AG04450 (cell line): Measurements from ENCODE around the gene TBC1D3I. TPM values are rescaled to one million over a fixed set of nuclear protein-coding genes. Genes with fewer than 3 reads are reported as not detected.
"Not testable (repeated sequence)": the region's sequence is repeated elsewhere in the genome, so short reads cannot be mapped to it uniquely, and the experiment has no call there.

ENCODE experiments used
- CTCF ChIA-PET: fragments of 300-600, 350-600 bp; formaldehyde crosslinking; extraction: SDS; loops from one replicate; lab custom pipeline; 2022; ENCODE audit warnings: antibody characterized with exemption, inconsistent platforms; lab: Charles Lee
- POLR2A ChIA-PET: fragments of 350-600 bp; formaldehyde crosslinking; extraction: SDS; loops from one replicate; lab custom pipeline; 2021; ENCODE audit warnings: antibody characterized with exemption, inconsistent platforms; lab: Yijun Ruan, JAX
- DNase-seq: peaks from one replicate; pipeline ENCODE4 v3.0.0-alpha.2; 2011; ENCODE audit warnings: low read depth, low spot score
- H3K27ac ChIP-seq: one replicate; pipeline ENCODE4 v1.5.1; 2012; ENCODE audit warnings: low read depth, low read length, control low read depth
- H3K27me3 ChIP-seq: one replicate; pipeline ENCODE4 v1.6.0; 2012; ENCODE audit warnings: low read length; ENCODE audit not compliant: control insufficient read depth, insufficient read depth
- H3K4me3 ChIP-seq: 2 replicates; pipeline ENCODE4 v1.5.1; 2011; ENCODE audit warnings: mild to moderate bottlenecking, low read depth, low read length, control low read depth
- H3K9me3 ChIP-seq: 2 replicates; pipeline ENCODE4 v1.5.1; 2012; ENCODE audit warnings: low read length; ENCODE audit not compliant: control insufficient read depth, insufficient read depth
- polyA minus RNA-seq: library from RNA; depleted of rRNA, polyadenylated mRNA; stranded (reverse); fragments of >200 nt; gene quantifications from 2 replicates; pipeline ENCODE4 v1.2.3, GENCODE V29; 2011; rRNA and poly(A)+ RNA removed
- polyA plus RNA-seq: library from polyadenylated mRNA; depleted of rRNA; stranded (reverse); fragments of >200 nt; gene quantifications from 2 replicates; pipeline ENCODE4 v1.2.3, GENCODE V29; 2011; rRNA removed

The TBC1D3I gene
- polyA plus RNA-seq (0.10 and 0.19 TPM in 2 replicates), polyA minus RNA-seq (not detected in 2 replicates)

- H3K27ac ChIP-seq, H3K27me3 ChIP-seq, POLR2A ChIA-PET, CTCF ChIA-PET, DNase-seq, H3K9me3 ChIP-seq, H3K4me3 ChIP-seq: not testable (repeated sequence)
These were observed at the start of gene TBC1D3I for GRCh38 chr17:36264470-36264869. Gene TBC1D3I (minus strand): TSS chr17:36264570. CDS start chr17:36262985, 1,585 bp downstream.

DNA sequence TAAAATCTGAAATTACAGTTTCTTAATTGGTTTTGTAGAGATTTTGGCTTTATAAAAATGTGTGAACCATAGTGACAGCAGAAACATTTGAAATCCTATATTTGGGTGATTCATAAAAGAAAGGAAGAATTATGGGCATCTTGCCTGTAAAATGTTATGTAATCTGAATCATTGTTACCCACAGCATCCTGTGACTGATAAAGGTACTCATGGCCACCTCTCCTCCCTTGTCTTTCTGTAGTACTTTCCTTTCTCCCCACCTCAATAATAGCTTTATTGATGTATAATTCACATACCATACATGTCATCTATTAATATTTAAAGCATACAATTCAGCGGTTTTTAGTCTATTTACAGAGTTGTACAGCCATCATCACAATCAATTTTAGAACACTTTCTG is 30.8 kb upstream of the TBC1D3I start:
- DNase-seq, H3K9me3 ChIP-seq, H3K4me3 ChIP-seq, CTCF ChIA-PET, H3K27ac ChIP-seq, H3K27me3 ChIP-seq, POLR2A ChIA-PET: not testable (repeated sequence)

DNA sequence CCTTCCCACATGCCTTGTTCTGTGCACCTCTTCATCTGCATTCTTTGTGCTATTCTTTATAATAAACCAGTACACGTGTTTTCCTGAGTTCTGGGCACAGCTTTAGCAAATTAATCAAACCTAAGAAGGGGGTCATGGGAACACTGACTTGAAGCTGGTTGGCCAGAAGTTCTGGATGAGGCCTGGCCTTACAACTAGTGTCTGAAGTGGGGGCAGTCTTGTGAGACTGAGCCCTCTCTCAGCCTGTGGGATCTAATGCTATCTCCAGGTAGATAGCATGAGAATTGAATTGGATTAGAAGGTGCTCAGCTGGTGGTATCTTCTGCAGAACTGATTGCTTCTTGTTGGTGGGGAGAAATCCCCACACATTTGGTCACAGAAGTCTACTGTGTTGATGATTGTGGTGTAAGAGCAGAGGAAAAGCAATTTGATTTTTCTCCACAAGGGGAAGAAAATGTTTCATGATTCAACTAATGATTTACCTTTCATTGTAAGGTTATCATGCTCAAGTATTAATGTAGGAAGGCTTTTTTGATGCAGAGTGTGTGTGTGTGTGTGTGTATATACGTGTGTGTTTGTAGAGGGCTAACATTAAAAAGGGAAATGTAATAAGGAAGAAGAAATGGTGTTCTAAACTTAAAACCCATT is 25.7 kb upstream of the TBC1D3I start:
- CTCF ChIA-PET, H3K27ac ChIP-seq, H3K9me3 ChIP-seq, H3K27me3 ChIP-seq, H3K4me3 ChIP-seq, DNase-seq, POLR2A ChIA-PET: not testable (repeated sequence)

GRCh38 chr17:36284219-36284618 is 19.8 kb upstream of the TBC1D3I start:
- H3K9me3 ChIP-seq, H3K27me3 ChIP-seq, H3K27ac ChIP-seq, POLR2A ChIA-PET, H3K4me3 ChIP-seq, CTCF ChIA-PET, DNase-seq: not testable (repeated sequence)

DNA sequence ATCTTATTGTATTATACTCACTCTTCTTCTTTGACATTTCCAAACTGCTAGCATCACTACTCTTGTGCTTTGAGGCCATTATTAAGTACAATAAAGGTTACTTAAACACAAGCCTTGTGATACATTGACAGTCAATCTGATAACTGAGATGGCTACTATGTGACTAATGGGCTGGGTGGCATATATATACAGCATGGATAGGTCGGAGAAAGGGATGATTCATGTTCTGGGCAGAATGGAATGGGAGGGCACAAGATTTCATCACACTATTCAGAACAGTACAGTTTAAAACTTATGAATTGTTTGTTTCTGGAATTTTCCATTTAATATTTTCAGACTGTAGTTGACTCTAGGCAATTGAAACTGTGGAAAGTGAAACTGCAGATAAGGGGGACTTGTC is 18.9 kb upstream of the TBC1D3I start:
- DNase-seq, H3K4me3 ChIP-seq, H3K27me3 ChIP-seq, POLR2A ChIA-PET, H3K9me3 ChIP-seq, H3K27ac ChIP-seq, CTCF ChIA-PET: not testable (repeated sequence)

DNA sequence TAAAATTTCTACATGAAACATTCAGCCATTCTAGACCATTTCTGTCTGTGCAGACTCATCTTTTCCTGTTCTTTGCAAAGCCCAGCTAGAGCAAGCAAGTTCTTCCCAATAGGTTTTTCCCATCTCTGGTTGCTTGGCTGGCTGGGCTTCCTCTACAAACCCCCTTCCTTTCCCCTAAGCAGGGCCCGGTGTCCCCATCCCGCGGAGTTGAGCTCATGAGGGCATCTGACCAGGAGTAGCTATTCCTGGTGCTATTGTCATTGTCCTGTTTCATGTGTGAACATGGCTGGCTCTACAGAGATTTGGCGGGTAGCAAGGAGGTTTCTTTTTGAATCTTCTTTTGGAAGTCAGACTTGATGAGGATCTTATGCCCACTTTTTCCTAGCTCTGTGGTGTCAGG is 22.3 kb downstream of the TBC1D3I start:
- H3K9me3 ChIP-seq, DNase-seq, H3K4me3 ChIP-seq, H3K27ac ChIP-seq, H3K27me3 ChIP-seq, POLR2A ChIA-PET, CTCF ChIA-PET: not testable (repeated sequence)

- H3K27ac ChIP-seq, POLR2A ChIA-PET, CTCF ChIA-PET, H3K4me3 ChIP-seq, H3K27me3 ChIP-seq, H3K9me3 ChIP-seq, DNase-seq: not testable (repeated sequence)
These were observed 34.7 kb downstream of the TBC1D3I start for GRCh38 chr17:36229644-36230043.

- POLR2A ChIA-PET, DNase-seq, H3K27ac ChIP-seq, H3K9me3 ChIP-seq, H3K27me3 ChIP-seq, CTCF ChIA-PET, H3K4me3 ChIP-seq: not testable (repeated sequence)
These were observed 41.4 kb downstream of the TBC1D3I start for GRCh38 chr17:36222967-36223366.

DNA sequence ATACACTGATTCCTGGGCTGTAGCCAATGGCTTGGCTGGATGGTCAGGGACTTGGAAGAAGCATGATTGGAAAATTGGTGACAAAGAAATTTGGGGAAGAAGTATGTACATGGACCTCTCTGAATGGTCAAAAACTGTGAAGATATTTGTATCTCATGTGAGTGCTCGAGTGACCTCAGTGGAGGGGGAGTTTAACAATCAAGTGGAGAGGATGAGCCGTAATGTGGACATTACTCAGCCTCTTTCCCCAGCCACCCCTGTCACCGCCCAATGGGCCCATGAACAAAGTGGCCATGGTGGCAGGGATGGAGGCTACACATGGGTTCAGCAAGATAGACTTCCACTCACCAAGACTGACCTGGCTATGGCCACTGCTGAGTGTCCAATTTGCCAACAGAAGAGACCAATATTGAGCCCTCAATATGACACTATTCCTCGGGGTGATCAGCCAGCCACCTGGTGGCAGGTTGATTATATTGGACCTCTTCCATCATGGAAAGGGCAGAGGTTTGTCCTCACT is 42.7 kb downstream of the TBC1D3I start:
- H3K27me3 ChIP-seq, POLR2A ChIA-PET, DNase-seq, H3K27ac ChIP-seq, CTCF ChIA-PET, H3K4me3 ChIP-seq, H3K9me3 ChIP-seq: not testable (repeated sequence)

GRCh38 chr17:36220737-36221580 is 43.4 kb downstream of the TBC1D3I start:
- H3K9me3 ChIP-seq, DNase-seq, POLR2A ChIA-PET, CTCF ChIA-PET, H3K27me3 ChIP-seq, H3K4me3 ChIP-seq, H3K27ac ChIP-seq: not testable (repeated sequence)

GRCh38 chr17:36219556-36219955 is 44.8 kb downstream of the TBC1D3I start:
- POLR2A ChIA-PET, CTCF ChIA-PET, DNase-seq: not testable (repeated sequence)

More at GRCh38 chr17:36219556-36219955, 44.8 kb downstream of the TBC1D3I start:
- H3K9me3 ChIP-seq, H3K4me3 ChIP-seq, H3K27ac ChIP-seq, H3K27me3 ChIP-seq: not testable (repeated sequence)
